Cortex of kidney (tissue), 1 donor: ENCODE results near the gene KDM4D.
"Not testable (repeated sequence)": the region's sequence is repeated elsewhere in the genome, so short reads cannot be mapped to it uniquely, and the experiment has no call there.

Experiments
- DNase-seq: peaks from one replicate; lab custom pipeline; 2025; lab: John Stamatoyannopoulos, UW

KDM4D gene

DNA sequence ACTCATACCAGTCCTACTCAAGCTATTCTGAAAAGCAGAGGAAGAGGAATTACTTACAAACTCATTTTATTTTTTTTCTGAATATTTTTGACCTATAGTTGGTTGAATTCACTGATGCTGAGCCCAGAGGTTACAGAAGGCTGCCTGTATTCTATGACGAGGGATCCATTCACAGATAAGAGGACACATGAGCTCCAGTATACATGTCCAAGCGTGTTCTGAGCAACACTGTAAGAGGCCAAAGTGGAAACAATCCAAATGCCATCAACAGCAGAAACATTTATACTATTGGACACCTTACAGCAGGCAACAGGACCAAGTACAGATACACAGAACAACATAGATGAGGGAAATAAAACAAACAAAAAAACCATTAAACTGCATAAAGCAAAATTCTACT, 61.8 kb downstream of the KDM4D start:
- no peak for DNase-seq

DNA sequence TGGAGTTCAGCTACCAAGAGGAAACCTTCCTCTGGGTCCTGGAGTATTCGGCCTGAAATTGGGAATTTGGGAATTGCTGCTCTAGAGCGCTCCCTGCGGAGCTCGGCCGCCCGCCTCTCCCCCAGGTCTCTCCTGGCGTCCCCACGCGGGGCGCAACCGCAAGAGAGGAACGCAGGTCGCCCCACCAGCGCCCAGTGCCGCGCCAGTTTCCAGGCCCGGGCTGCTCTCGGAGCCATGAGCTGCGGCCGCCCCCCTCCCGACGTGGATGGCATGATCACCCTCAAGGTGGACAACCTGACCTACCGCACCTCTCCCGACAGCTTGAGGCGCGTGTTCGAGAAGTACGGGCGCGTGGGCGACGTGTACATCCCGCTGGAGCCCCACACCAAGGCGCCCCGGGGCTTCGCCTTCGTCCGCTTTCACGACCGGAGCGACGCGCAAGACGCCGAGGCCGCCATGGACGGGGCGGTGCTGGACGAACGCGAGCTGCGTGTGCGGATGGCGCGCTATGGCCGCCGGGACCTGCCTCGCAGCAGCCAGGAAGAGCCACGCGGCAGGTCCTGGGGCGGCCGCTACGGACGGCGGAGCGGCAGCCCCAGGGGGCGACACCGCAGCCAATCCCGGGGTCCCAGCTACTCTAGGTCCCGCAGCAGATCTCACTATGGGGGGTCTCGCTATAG, 64.0 kb downstream of the KDM4D start:
- DNase-seq: not testable (repeated sequence)

DNA sequence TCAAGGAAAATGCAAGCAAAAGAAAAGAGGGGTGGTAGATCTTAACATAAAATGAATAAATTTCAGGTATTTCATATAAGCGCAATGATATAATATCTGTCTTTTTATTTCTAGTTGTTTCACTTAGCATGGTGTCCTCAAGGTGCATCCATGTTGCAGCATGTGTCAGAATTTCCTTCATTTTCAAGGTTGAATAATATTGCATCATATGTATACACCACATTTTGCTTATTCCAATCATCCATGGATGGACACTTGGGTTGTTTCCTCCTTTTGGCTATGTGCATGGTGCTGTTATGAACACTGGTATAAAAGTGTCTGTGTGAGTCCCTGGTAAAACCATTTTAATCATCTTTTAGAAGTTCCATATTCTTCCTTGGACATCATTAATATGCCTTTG, 68.7 kb downstream of the KDM4D start:
- no peak for DNase-seq

DNA sequence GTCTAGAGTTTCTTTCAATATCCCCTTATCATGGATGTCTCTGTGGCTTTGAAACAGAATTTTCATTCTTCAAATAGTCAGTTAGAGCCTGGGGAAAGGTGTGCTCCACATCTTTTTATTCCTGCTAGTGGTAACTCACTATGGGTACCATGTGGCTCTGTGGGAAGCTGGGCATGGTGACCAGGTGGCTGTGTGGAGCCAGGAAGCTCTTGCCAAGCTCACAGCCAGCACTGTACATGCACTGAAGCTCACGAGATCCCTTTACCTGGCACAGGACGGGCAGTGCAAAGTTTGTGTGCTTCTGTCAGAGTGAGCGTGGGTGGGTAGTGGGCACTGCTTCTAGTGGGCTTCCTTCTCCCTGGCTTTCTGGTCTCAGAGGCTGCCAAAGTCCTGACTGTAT, 69.4 kb downstream of the KDM4D start:
- no peak for DNase-seq

DNA sequence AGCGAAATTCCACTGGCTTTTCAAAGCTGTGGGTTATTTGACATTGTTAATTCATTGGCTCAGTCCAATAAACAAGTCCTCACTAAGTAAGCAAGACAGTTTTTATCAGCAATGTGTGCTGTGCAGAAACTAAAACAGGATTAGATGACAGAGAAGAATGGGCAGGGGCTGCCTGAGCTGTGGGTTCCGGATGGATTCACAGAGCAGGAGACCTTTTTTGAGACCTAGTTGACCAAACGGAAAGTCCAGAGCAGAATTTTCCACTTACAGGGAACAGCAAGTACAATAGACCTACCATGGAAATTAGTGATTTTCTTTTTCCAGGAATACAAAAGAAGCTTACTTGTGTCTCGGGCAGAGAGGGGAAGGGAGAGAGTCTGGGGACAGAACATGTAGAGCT, 70.5 kb downstream of the KDM4D start:
- no peak for DNase-seq

DNA sequence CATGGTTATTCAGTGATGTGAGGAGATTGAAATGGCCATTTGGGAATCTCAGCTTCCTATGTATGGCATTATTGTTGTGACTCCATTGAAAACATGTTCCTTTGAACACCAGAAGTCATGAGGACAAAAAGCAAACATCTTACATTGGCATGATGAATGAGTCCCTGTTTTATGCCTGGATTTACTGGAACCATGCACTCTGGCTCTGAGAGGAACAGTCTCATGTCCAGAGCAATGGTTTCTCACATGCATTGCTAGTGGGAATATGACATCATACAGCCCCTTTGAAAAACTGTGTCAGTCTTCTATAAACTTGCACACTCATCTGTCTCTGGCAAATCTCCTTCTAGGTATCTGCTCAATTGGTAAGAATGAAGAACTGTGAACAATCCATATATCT, 72.3 kb downstream of the KDM4D start:
- DNase-seq: no peak
